ENCODE data around the gene NOD1.

Gene NOD1

GRCh38 chr7:30428246-30429155 is 50.1 kb downstream of the NOD1 start:
- TF ChIP-seq POLR2AphosphoS5 (IDR thresholded peaks at IDR 0.05; ENCODE audit: low read depth, low read length): no peak
- no peak for TF ChIP-seq SIN3A (IDR thresholded peaks at IDR 0.05; ENCODE audit: borderline replicate concordance, insufficient read depth, low read length)
- TF ChIP-seq TAF1 (IDR thresholded peaks at IDR 0.05; ENCODE audit: borderline replicate concordance, insufficient read depth, low read length): no peak
- TF ChIP-seq FOXP2 (optimal IDR thresholded peaks at IDR 0.05; ENCODE audit: borderline replicate concordance, extremely low read depth, extremely low read length, insufficient read depth): no peak
- TF ChIP-seq REST (IDR thresholded peaks at IDR 0.05; ENCODE audit: insufficient read depth in 1 of 2, low read depth in 2 of 2, low read length in 2 of 2): no peak

- TF ChIP-seq REST (IDR thresholded peaks at IDR 0.05; ENCODE audit: insufficient read depth in 1 of 2, low read depth in 2 of 2, low read length in 2 of 2) (no peak), FOXP2 (optimal IDR thresholded peaks at IDR 0.05; ENCODE audit: borderline replicate concordance, extremely low read depth, extremely low read length, insufficient read depth) (no peak), TAF1 (IDR thresholded peaks at IDR 0.05; ENCODE audit: borderline replicate concordance, insufficient read depth, low read length) (no peak), POLR2AphosphoS5 (IDR thresholded peaks at IDR 0.05; ENCODE audit: low read depth, low read length) (no peak), SIN3A (IDR thresholded peaks at IDR 0.05; ENCODE audit: borderline replicate concordance, insufficient read depth, low read length) (no peak)
These were observed 51.1 kb downstream of the NOD1 start for GRCh38 chr7:30427296-30428070.

- TF ChIP-seq REST (IDR thresholded peaks at IDR 0.05; ENCODE audit: insufficient read depth in 1 of 2, low read depth in 2 of 2, low read length in 2 of 2) (no peak), SIN3A (IDR thresholded peaks at IDR 0.05; ENCODE audit: borderline replicate concordance, insufficient read depth, low read length) (no peak), POLR2AphosphoS5 (IDR thresholded peaks at IDR 0.05; ENCODE audit: low read depth, low read length) (no peak)
These were observed 54.1 kb downstream of the NOD1 start for GRCh38 chr7:30424506-30424905.

- TF ChIP-seq SIN3A (IDR thresholded peaks at IDR 0.05; ENCODE audit: borderline replicate concordance, insufficient read depth, low read length) (no peak), TAF1 (IDR thresholded peaks at IDR 0.05; ENCODE audit: borderline replicate concordance, insufficient read depth, low read length) (no peak), POLR2AphosphoS5 (IDR thresholded peaks at IDR 0.05; ENCODE audit: low read depth, low read length) (no peak), REST (IDR thresholded peaks at IDR 0.05; ENCODE audit: insufficient read depth in 1 of 2, low read depth in 2 of 2, low read length in 2 of 2) (no peak)
These were observed 54.6 kb downstream of the NOD1 start for GRCh38 chr7:30423788-30424505.

Measured in PFSK-1 (cell line).